HepG2 (cell line): ENCODE measurements around the gene PLD4. TPM values are rescaled to one million over a fixed set of nuclear protein-coding genes. Genes with fewer than 3 reads are reported as not detected.

ENCODE experiments used
- JUNB ChIP-seq: sonication (generic); formaldehyde crosslinking; IDR thresholded peaks from 2 replicates; pipeline ENCODE4 v1.8.0; 2022; ENCODE audit warnings: missing genetic modification reagents, mild to moderate bottlenecking, borderline replicate concordance
- ZNF367 ChIP-seq: sonication (generic); formaldehyde crosslinking; IDR thresholded peaks from 2 replicates; pipeline ENCODE4 v1.4.0; 2020; ENCODE audit warnings: missing genetic modification reagents, borderline replicate concordance
- polyA plus RNA-seq, 8 experiments: library from polyadenylated mRNA; depleted of rRNA in 3 of 8; stranded (reverse) in 7 of 8; unstranded in 1 of 8; fragments of >200 nt; fragmentation: Illumina TruSeq in 4 of 8; extraction: Trizol in 4 of 8; gene quantifications; 2 replicates each; pipeline versions ENCODE4 v1.2.1 to v1.2.3, GENCODE V29; 2011 to 2016; ENCODE audit warnings: low read depth in 4 of 8, missing spikeins in 1 of 8, mixed read lengths in 1 of 8; ENCODE audit not compliant: insufficient read depth in 1 of 8
- total RNA-seq, 5 experiments: library from RNA; depleted of rRNA; stranded (reverse); fragments of >200 nt; fragmentation: Illumina TruSeq; extraction: Trizol; gene quantifications; 2 replicates each; pipeline ENCODE4 v1.2.3, GENCODE V29; 2016; ENCODE audit warnings: low read depth in 1 of 5
- TF ChIP-seq, protein P1 (sequence below): sonication (generic); formaldehyde crosslinking; IDR thresholded peaks from 2 replicates; pipeline ENCODE4 v1.4.0; 2020; ENCODE audit warnings: missing genetic modification reagents
- TF ChIP-seq, protein P2 (sequence below): sonication (generic); formaldehyde crosslinking; IDR thresholded peaks from 2 replicates; pipeline ENCODE4 v1.4.0; 2020; ENCODE audit warnings: mild to moderate bottlenecking, missing genetic modification reagents
- TF ChIP-seq, protein P3 (sequence below): sonication (generic); formaldehyde crosslinking; IDR thresholded peaks from 2 replicates; pipeline ENCODE4 v1.5.0; 2020; ENCODE audit warnings: missing genetic modification reagents
- TF ChIP-seq, protein P4 (sequence below): IDR thresholded peaks from 2 replicates; pipeline ENCODE4 v1.6.1; 2012; ENCODE audit warnings: low read length, improper control_type of control experiment

Gene PLD4
- total and polyA plus RNA-seq, 2 of the 13 experiments (the other 11 are each of a cell fraction or from before 2014, with no cell fraction given) = not detected

DNA sequence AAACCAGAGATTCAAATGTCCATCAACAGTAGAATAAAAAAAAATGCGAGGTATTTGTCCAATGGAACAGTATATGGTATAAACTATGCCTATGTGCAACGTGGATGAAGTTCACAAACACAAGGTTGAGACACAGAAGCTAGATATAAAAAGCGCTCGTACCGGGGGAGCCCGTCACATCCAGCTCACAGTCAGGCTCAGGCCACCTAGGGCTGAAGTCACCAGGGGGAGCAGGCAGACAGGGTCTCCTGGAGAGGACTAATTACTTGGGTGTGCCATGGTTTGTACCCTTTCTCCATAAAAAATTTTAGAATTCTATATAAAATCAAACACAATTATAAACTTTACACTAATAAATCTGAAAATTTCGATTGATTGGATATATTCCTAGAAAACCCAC is 39.9 kb downstream of the PLD4 start (continued):
- TF ChIP-seq, protein P1, sequence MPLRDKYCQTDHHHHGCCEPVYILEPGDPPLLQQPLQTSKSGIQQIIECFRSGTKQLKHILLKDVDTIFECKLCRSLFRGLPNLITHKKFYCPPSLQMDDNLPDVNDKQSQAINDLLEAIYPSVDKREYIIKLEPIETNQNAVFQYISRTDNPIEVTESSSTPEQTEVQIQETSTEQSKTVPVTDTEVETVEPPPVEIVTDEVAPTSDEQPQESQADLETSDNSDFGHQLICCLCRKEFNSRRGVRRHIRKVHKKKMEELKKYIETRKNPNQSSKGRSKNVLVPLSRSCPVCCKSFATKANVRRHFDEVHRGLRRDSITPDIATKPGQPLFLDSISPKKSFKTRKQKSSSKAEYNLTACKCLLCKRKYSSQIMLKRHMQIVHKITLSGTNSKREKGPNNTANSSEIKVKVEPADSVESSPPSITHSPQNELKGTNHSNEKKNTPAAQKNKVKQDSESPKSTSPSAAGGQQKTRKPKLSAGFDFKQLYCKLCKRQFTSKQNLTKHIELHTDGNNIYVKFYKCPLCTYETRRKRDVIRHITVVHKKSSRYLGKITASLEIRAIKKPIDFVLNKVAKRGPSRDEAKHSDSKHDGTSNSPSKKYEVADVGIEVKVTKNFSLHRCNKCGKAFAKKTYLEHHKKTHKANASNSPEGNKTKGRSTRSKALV = no peak
- TF ChIP-seq, protein P2, sequence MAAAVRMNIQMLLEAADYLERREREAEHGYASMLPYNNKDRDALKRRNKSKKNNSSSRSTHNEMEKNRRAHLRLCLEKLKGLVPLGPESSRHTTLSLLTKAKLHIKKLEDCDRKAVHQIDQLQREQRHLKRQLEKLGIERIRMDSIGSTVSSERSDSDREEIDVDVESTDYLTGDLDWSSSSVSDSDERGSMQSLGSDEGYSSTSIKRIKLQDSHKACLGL (CRISPR knock-in tag) = no peak
- TF ChIP-seq JUNB (CRISPR knock-in tag) (no peak), ZNF367 (CRISPR knock-in tag) (no peak)
- TF ChIP-seq, protein P3, sequence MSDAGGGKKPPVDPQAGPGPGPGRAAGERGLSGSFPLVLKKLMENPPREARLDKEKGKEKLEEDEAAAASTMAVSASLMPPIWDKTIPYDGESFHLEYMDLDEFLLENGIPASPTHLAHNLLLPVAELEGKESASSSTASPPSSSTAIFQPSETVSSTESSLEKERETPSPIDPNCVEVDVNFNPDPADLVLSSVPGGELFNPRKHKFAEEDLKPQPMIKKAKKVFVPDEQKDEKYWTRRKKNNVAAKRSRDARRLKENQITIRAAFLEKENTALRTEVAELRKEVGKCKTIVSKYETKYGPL (CRISPR knock-in tag) = no peak
- TF ChIP-seq, protein P4, sequence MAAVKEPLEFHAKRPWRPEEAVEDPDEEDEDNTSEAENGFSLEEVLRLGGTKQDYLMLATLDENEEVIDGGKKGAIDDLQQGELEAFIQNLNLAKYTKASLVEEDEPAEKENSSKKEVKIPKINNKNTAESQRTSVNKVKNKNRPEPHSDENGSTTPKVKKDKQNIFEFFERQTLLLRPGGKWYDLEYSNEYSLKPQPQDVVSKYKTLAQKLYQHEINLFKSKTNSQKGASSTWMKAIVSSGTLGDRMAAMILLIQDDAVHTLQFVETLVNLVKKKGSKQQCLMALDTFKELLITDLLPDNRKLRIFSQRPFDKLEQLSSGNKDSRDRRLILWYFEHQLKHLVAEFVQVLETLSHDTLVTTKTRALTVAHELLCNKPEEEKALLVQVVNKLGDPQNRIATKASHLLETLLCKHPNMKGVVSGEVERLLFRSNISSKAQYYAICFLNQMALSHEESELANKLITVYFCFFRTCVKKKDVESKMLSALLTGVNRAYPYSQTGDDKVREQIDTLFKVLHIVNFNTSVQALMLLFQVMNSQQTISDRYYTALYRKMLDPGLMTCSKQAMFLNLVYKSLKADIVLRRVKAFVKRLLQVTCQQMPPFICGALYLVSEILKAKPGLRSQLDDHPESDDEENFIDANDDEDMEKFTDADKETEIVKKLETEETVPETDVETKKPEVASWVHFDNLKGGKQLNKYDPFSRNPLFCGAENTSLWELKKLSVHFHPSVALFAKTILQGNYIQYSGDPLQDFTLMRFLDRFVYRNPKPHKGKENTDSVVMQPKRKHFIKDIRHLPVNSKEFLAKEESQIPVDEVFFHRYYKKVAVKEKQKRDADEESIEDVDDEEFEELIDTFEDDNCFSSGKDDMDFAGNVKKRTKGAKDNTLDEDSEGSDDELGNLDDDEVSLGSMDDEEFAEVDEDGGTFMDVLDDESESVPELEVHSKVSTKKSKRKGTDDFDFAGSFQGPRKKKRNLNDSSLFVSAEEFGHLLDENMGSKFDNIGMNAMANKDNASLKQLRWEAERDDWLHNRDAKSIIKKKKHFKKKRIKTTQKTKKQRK = no peak
- TF ChIP-seq, all 625 proteins: peak for 0
